Breast epithelium (tissue), 4 donors: ENCODE data around the gene KRT8. TPM values are rescaled to one million over a fixed set of nuclear protein-coding genes. Genes with fewer than 3 reads are reported as not detected.

Experiments used
- DNase-seq, 2 donors: peaks; one replicate each; pipeline ENCODE4 v3.0.0-alpha.2; 2019; ENCODE audit warnings: low spot score in 2 of 2
- H3K27ac ChIP-seq, 2 donors: fragments of 200-600 bp; sonication (generic) in 1 of 2; one replicate each; pipeline ENCODE4 v1.5.1; 2016 to 2019; ENCODE audit warnings: mild to moderate bottlenecking in 1 of 2
- H3K27me3 ChIP-seq, 2 donors: fragments of 200-600 bp; sonication (generic) in 1 of 2; one replicate each; pipeline versions ENCODE4 v1.5.1 to v1.6.0; 2017 to 2019; ENCODE audit warnings: control low read depth in 1 of 2, mild to moderate bottlenecking in 1 of 2
- H3K36me3 ChIP-seq: fragments of 200-600 bp; one replicate; pipeline ENCODE4 v1.5.1; 2019
- H3K4me1 ChIP-seq, 2 donors: fragments of 200-600 bp; sonication (generic); one replicate each; pipeline ENCODE4 v1.5.1; 2016 to 2019; ENCODE audit warnings: control low read depth in 1 of 2
- H3K4me3 ChIP-seq, 3 donors: fragments of 200-600 bp; sonication (generic); 1 replicate in 2 of 3; 2 replicates in 1 of 3; pipeline ENCODE4 v1.5.1; 2016 to 2019; ENCODE audit warnings: mild to moderate bottlenecking in 3 of 3, moderate library complexity in 2 of 3
- H3K9me3 ChIP-seq, 2 donors: fragments of 200-600 bp; sonication (generic) in 1 of 2; one replicate each; pipeline ENCODE4 v1.5.1; 2016 to 2019; ENCODE audit warnings: control low read depth in 1 of 2
- CTCF ChIP-seq, 3 donors: fragments of 450-650 bp; IDR thresholded peaks; one replicate each; pipeline ENCODE4 v1.5.1; 2016 to 2017; ENCODE audit warnings: antibody characterized with exemption in 3 of 3, mild to moderate bottlenecking in 3 of 3, moderate library complexity in 3 of 3
- POLR2A ChIP-seq: fragments of 450-650 bp; IDR thresholded peaks from one replicate; pipeline ENCODE4 v1.6.1; 2016; ENCODE audit warnings: antibody characterized with exemption, mild to moderate bottlenecking, moderate library complexity
- POLR2AphosphoS5 ChIP-seq, 3 donors: sonication (generic); formaldehyde crosslinking; IDR thresholded peaks; one replicate each; pipeline ENCODE4 v1.6.1; 2017; ENCODE audit warnings: antibody characterized with exemption in 3 of 3
- intact Hi-C: fragments of 100-400 bp; cut with DNase I; formaldehyde crosslinking; loops from one replicate; pipeline ENCODE4 v1.15.1; 2023; ENCODE audit warnings: low total_unique reads
- total RNA-seq, 3 donors: library from RNA; depleted of rRNA; stranded (reverse); fragments of >200 nt; gene quantifications; one replicate each; pipeline ENCODE4 v1.1.0, GENCODE V29; 2016

Gene KRT8
- total RNA-seq, 3 donors from 2014 or later = 4.6 to 430 (median 153) TPM

GRCh38 chr12:52914576-52915121 is 9.8 kb upstream of the KRT8 start:
- Histone ChIP-seq H3K27ac (no peak overlapping the region), H3K36me3 (no peaks in the 10 kb centered on the region)
- intact Hi-C loops = no loop called here

GRCh38 chr12:52913431-52913821 is 8.6 kb upstream of the KRT8 start:
- no peak overlapping the region for H3K4me3 ChIP-seq
- intact Hi-C loops = no loop called here
- DNase-seq = no peak
- H3K9me3 ChIP-seq = no peaks in the 10 kb centered on the region
- TF ChIP-seq CTCF (IDR thresholded peaks at IDR 0.05) (no peak), POLR2A (no peak), POLR2AphosphoS5 (IDR thresholded peaks at IDR 0.05) (no peak)
- H3K36me3 ChIP-seq = no peaks in the 10 kb centered on the region
- H3K4me1 ChIP-seq = no peaks in the 10 kb centered on the region
- no peaks in the 10 kb centered on the region for H3K27me3 ChIP-seq
- no peak overlapping the region for H3K27ac ChIP-seq

More at GRCh38 chr12:52914576-52915121, 9.8 kb upstream of the KRT8 start:
- H3K9me3 ChIP-seq = no peaks in the 10 kb centered on the region
- no peak for DNase-seq
- H3K4me3 ChIP-seq = no peak overlapping the region
- no peaks in the 10 kb centered on the region for H3K27me3 ChIP-seq
- TF ChIP-seq POLR2A (no peak), CTCF (IDR thresholded peaks at IDR 0.05) (no peak), POLR2AphosphoS5 (IDR thresholded peaks at IDR 0.05) (no peak)
- no peaks in the 10 kb centered on the region for H3K4me1 ChIP-seq

DNA sequence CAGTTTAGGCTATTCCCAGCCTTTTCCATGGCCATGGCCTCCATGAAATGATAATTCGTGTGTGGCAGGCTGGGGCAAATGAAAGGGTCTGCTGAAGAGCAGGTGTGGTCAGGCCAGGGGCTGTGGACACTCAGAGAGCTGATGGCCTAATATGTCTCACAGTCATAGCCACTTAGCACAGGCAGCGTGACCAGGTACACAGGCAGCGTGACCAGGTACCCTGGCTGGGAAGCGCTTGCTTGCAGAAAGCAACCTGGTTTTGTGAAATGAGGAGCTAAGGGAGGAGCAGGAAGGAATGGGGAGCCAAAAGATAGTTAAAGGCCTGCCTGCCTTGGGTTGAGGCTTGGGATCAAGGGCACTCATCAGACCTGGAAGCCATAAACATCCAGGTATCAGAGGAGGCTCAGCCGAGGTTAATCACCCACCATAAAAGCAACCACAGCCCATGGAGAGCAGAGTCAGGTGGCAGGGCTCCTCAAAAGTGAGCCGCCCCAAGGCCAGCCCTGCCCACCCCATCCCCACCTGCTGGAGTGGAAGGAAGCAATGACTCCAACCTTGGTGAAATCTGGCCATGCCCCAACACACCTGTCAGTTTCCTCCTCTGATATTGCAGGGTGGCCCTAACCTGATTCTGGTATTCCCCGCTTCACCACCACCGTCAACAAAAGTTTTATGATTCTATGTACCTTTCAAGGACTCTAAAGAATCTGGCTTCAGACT is 8.0 kb upstream of the KRT8 start:
- H3K27me3 ChIP-seq = no peaks in the 10 kb centered on the region
- no peaks in the 10 kb centered on the region for H3K4me1 ChIP-seq
- H3K27ac ChIP-seq = no peak overlapping the region
- no peaks in the 10 kb centered on the region for H3K36me3 ChIP-seq
- H3K4me3 ChIP-seq = no peak overlapping the region
- H3K9me3 ChIP-seq = no peaks in the 10 kb centered on the region
- intact Hi-C loops = no loop called here
- no peak for TF ChIP-seq CTCF (IDR thresholded peaks at IDR 0.05)
- TF ChIP-seq POLR2AphosphoS5 (IDR thresholded peaks at IDR 0.05) = no peak
- no peak for TF ChIP-seq POLR2A
- no peak for DNase-seq

GRCh38 chr12:52910248-52910883 is 5.5 kb upstream of the KRT8 start:
- no peaks in the 10 kb centered on the region for H3K27me3 ChIP-seq
- intact Hi-C loops = no loop called here
- no peaks in the 10 kb centered on the region for H3K36me3 ChIP-seq
- peaks cover 0 to 10% of the 10 kb centered on the region in 2 donors for H3K4me1 ChIP-seq
- H3K27ac ChIP-seq = peak overlapping the region; percentile 10 to 36
- DNase-seq = no peak
- H3K9me3 ChIP-seq = no peaks in the 10 kb centered on the region
- no peak overlapping the region for H3K4me3 ChIP-seq
- no peak for TF ChIP-seq CTCF (IDR thresholded peaks at IDR 0.05)
- TF ChIP-seq POLR2A = no peak
- TF ChIP-seq POLR2AphosphoS5 (IDR thresholded peaks at IDR 0.05) = no peak

DNA sequence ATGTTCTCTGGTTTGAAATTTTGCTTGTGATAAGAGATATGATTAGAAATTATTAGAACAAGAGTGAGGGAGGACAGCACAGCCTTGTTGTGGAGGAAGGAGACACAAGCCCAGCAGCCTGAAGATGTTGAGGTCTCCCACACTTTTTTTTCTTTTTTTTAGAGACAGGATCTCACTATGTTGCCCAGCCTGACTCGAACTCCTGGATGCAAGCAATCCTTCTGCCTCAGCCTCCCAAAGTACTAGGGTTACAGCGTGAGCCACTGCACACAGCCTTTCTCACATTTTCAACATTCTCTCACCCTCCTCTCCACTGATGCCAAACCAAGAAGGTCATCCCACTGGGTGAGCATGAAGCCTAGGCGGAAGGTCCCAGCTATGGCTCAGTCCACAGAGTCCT is 4.9 kb upstream of the KRT8 start:
- H3K9me3 ChIP-seq = no peaks in the 10 kb centered on the region
- H3K27me3 ChIP-seq = no peaks in the 10 kb centered on the region
- no peaks in the 10 kb centered on the region for H3K36me3 ChIP-seq
- peaks cover 0 to 10% of the 10 kb centered on the region in 2 donors for H3K4me1 ChIP-seq
- H3K4me3 ChIP-seq = no peak overlapping the region
- no peak for DNase-seq
- TF ChIP-seq POLR2AphosphoS5 (IDR thresholded peaks at IDR 0.05) (no peak), POLR2A (no peak), CTCF (IDR thresholded peaks at IDR 0.05) (no peak)
- intact Hi-C loops = no loop called here
- H3K27ac ChIP-seq = peak overlapping the region in 1 of 2 donors; percentile 92
